Endothelial cell of umbilical vein (primary cell): Measurements from ENCODE around the gene MYT1. TPM values are rescaled to one million over a fixed set of nuclear protein-coding genes. Genes with fewer than 3 reads are reported as not detected.

Experiments used
- BruUV-seq: library from RNA; stranded (reverse); fragments of 400-500 nt; replicated peaks from 2 replicates; lab custom pipeline; 2021; lab: Mats Ljungman, UMichigan
- CTCF ChIA-PET: fragments of 300-600, 350-600 bp; sonication (Branson Sonifier 250); formaldehyde crosslinking; loops from one replicate; lab custom pipeline; 2021; ENCODE audit warnings: antibody characterized with exemption, inconsistent platforms; lab: Charles Lee
- POLR2A ChIA-PET: fragments of 300-600, 350-600 bp; sonication (Branson Sonifier 250); formaldehyde crosslinking; loops from one replicate; lab custom pipeline; 2021; ENCODE audit warnings: antibody characterized with exemption, inconsistent platforms; lab: Charles Lee
- DNase-seq: peaks from one replicate; pipeline ENCODE4 v3.0.0-alpha.2; 2011; ENCODE audit warnings: low read depth, low spot score
- FAIRE-seq: peaks from 2 replicates; lab custom pipeline; 2011; peaks lifted over from hg19 to GRCh38; lab: Jason Lieb, UNC
- H2AFZ ChIP-seq: 2 replicates; pipeline ENCODE4 v1.6.0; 2012; ENCODE audit warnings: low read depth, low read length, control low read depth, inconsistent platforms
- H3K27ac ChIP-seq: 2 replicates; pipeline ENCODE4 v1.5.1; 2011; ENCODE audit warnings: low read depth, mild to moderate bottlenecking, control low read depth, low read length, moderate library complexity; ENCODE audit not compliant: insufficient read depth
- H3K27me3 ChIP-seq, 2 experiments: 2 replicates each; pipeline versions ENCODE4 v1.6.0 to v1.6.1; 2011; ENCODE audit warnings: low read length in 2 of 2, mixed read lengths in 1 of 2; ENCODE audit not compliant: control insufficient read depth in 2 of 2, insufficient read depth in 2 of 2
- H3K36me3 ChIP-seq, 2 experiments: 2 replicates in 1 of 2; 3 replicates in 1 of 2; pipeline ENCODE4 v1.5.1; 2011; ENCODE audit warnings: low read length in 2 of 2, mild to moderate bottlenecking in 1 of 2, moderate library complexity in 1 of 2; ENCODE audit not compliant: control insufficient read depth in 2 of 2, insufficient read depth in 2 of 2; ENCODE audit errors: extremely low read depth in 1 of 2
- H3K4me1 ChIP-seq: 3 replicates; pipeline ENCODE4 v1.5.1; 2011; ENCODE audit warnings: mild to moderate bottlenecking, low read length; ENCODE audit not compliant: control insufficient read depth, insufficient read depth; ENCODE audit errors: extremely low read depth
- H3K4me2 ChIP-seq: 2 replicates; pipeline ENCODE4 v1.6.1; 2011; ENCODE audit warnings: low read length, control low read depth, mixed read lengths; ENCODE audit not compliant: insufficient read depth
- H3K4me3 ChIP-seq, 3 experiments: fragments of 200-600 bp in 1 of 3; sonication (generic), shearing (Covaris generic) in 1 of 3; replicated peaks in 1 of 3; 2 replicates each; pipeline ENCODE4 v1.5.1; 2011 to 2016; ENCODE audit warnings: control low read depth in 3 of 3, low read length in 3 of 3, mild to moderate bottlenecking in 2 of 3, inconsistent platforms in 1 of 3, low read depth in 1 of 3, moderate library complexity in 1 of 3; ENCODE audit not compliant: insufficient read depth in 1 of 3
- H3K79me2 ChIP-seq: 2 replicates; pipeline ENCODE4 v1.6.0; 2012; ENCODE audit warnings: low read length, inconsistent platforms; ENCODE audit not compliant: control insufficient read depth, insufficient read depth
- H3K9ac ChIP-seq: replicated peaks from 2 replicates; pipeline ENCODE3; 2011; ENCODE audit warnings: low read length, control low read depth; ENCODE audit not compliant: insufficient read depth; ENCODE audit errors: extremely low read depth
- H3K9me1 ChIP-seq: replicated peaks from 3 replicates; pipeline ENCODE4 v1.6.0; 2011; ENCODE audit warnings: mild to moderate bottlenecking, low read length; ENCODE audit not compliant: control insufficient read depth, insufficient read depth; ENCODE audit errors: extremely low read depth
- H3K9me3 ChIP-seq: replicated peaks from 2 replicates; pipeline ENCODE4 v1.5.1; 2012; ENCODE audit warnings: low read length, inconsistent platforms; ENCODE audit not compliant: control insufficient read depth, insufficient read depth
- H4K20me1 ChIP-seq: replicated peaks from 2 replicates; pipeline ENCODE3; 2011; ENCODE audit warnings: mild to moderate bottlenecking, low read length; ENCODE audit not compliant: control insufficient read depth, insufficient read depth; ENCODE audit errors: extremely low read depth
- CTCF ChIP-seq, 2 donors: IDR thresholded peaks; 1 replicate in 1 of 2; 2 replicates in 1 of 2; pipeline ENCODE4 v1.5.1; 2011; ENCODE audit warnings: low read length in 2 of 2, mild to moderate bottlenecking in 2 of 2, moderate library complexity in 2 of 2, control low read depth in 1 of 2, inconsistent platforms in 1 of 2, low read depth in 1 of 2; ENCODE audit not compliant: insufficient read depth in 1 of 2; ENCODE audit errors: extremely low read depth in 1 of 2
- EZH2 ChIP-seq: IDR thresholded peaks from 2 replicates; pipeline ENCODE4 v1.6.1; 2012; ENCODE audit warnings: borderline replicate concordance, low read depth, mild to moderate bottlenecking, moderate library complexity, low read length, inconsistent platforms; ENCODE audit not compliant: severe bottlenecking
- FOS ChIP-seq: IDR thresholded peaks from 2 replicates; pipeline ENCODE4 v1.6.1; 2011; ENCODE audit warnings: mild to moderate bottlenecking, low read length, moderate library complexity, borderline replicate concordance; ENCODE audit not compliant: insufficient read depth
- GATA2 ChIP-seq: IDR thresholded peaks from 2 replicates; pipeline ENCODE4 v1.7.0; 2011; ENCODE audit warnings: low read depth, mild to moderate bottlenecking, moderate library complexity, mixed read lengths, low read length; ENCODE audit not compliant: insufficient read length, insufficient read depth
- JUN ChIP-seq: IDR thresholded peaks from 2 replicates; pipeline ENCODE4 v1.6.1; 2011; ENCODE audit warnings: borderline replicate concordance, low read depth; ENCODE audit not compliant: insufficient read length, insufficient read depth
- MAX ChIP-seq: IDR thresholded peaks from 2 replicates; pipeline ENCODE4 v1.6.1; 2011; ENCODE audit not compliant: insufficient read depth, insufficient read length
- MYC ChIP-seq: IDR thresholded peaks from one replicate; pipeline ENCODE4 v1.6.1; 2011; ENCODE audit warnings: mild to moderate bottlenecking, low read depth, low read length
- POLR2A ChIP-seq: IDR thresholded peaks from 2 replicates; pipeline ENCODE4 v1.6.1; 2012; ENCODE audit warnings: low read depth, mild to moderate bottlenecking, control low read depth, low read length
- POLR2AphosphoS5 ChIP-seq: IDR thresholded peaks from 2 replicates; pipeline ENCODE4 v1.6.1; 2012; ENCODE audit warnings: low read depth, mild to moderate bottlenecking, control low read depth, low read length, moderate library complexity; ENCODE audit not compliant: insufficient read depth
- dilution Hi-C: fragments of 300-500 bp; cut with MboI; formaldehyde crosslinking; loops from one replicate; pipeline ENCODE4 v1.15.0; 2019; ENCODE audit warnings: low sequenced_read_pairs; ENCODE audit not compliant: extremely low pct_ligation_motif_present
- intact Hi-C: fragments of 100-400 bp; cut with micrococcal nuclease; formaldehyde crosslinking; loops from one replicate; pipeline ENCODE4 v1.10.0; 2022
- polyA plus RNA-seq, 4 experiments: library from polyadenylated mRNA; depleted of rRNA in 3 of 4; stranded (reverse) in 3 of 4; unstranded in 1 of 4; fragments of >200 nt; gene quantifications; 2 replicates each; pipeline versions ENCODE4 v1.2.1 to v1.2.3, GENCODE V29; 2011 to 2012; ENCODE audit warnings: missing spikeins in 1 of 4
- total RNA-seq: library from RNA; stranded (reverse); gene quantifications from 2 replicates; pipeline ENCODE4 v1.2.3, GENCODE V29; 2021

MYT1 gene
- total and polyA plus RNA-seq, 2 donors (not counting 3 experiments of a cell fraction or from before 2014, with no cell fraction given) = not detected

GRCh38 chr20:64139199-64140060 lies 24.8 kb upstream of the MYT1 start:
- Histone ChIP-seq H3K4me2 (no peak overlapping the region), H3K36me3 (no peaks in the 10 kb centered on the region), H3K4me1 (no peaks in the 10 kb centered on the region), H3K9ac (no peak overlapping the region), H2AFZ (no peak overlapping the region), H3K9me3 (no peaks in the 10 kb centered on the region), H3K27ac (no peak overlapping the region), H3K27me3 (no peaks in the 10 kb centered on the region), H3K79me2 (no peaks in the 10 kb centered on the region), H3K4me3 (no peak overlapping the region), H4K20me1 (no peaks in the 10 kb centered on the region), H3K9me1 (no peaks in the 10 kb centered on the region)
- no peak for TF ChIP-seq MYC
- no peak for TF ChIP-seq GATA2
- TF ChIP-seq POLR2AphosphoS5 = no peak
- no peak for TF ChIP-seq FOS
- TF ChIP-seq MAX = no peak
- no peak for TF ChIP-seq EZH2
- no peak for TF ChIP-seq JUN
- no peak for TF ChIP-seq CTCF (IDR thresholded peaks at IDR 0.05; ENCODE audit: extremely low read depth in 1 of 2, insufficient read depth in 1 of 2, low read depth in 1 of 2, low read length in 2 of 2)
- TF ChIP-seq POLR2A = no peak
- no peak for FAIRE-seq
- ChIA-PET POLR2A (no interaction called here), CTCF (no interaction called here)
- DNase-seq = no peak
- intact Hi-C loops (no loop called here), dilution Hi-C loops (no loop called here)
- BruUV-seq = no TSS peak
